Keratinocyte (primary cell): ENCODE measurements around the gene ATP5IF1.

ENCODE experiments used
- EZH2 ChIP-seq: IDR thresholded peaks from one replicate; pipeline ENCODE4 v1.6.1; 2012; ENCODE audit warnings: inconsistent platforms, mild to moderate bottlenecking, low read length, moderate library complexity
- TF ChIP-seq, protein P1 (sequence below), 3 experiments: IDR thresholded peaks in 1 of 3; conservative IDR thresholded peaks in 1 of 3; optimal IDR thresholded peaks in 1 of 3; 2 replicates in 2 of 3; 3 replicates in 1 of 3; pipeline versions ENCODE3 to v1.5.1; 2011; ENCODE audit warnings: low read length in 3 of 3, mild to moderate bottlenecking in 3 of 3, moderate library complexity in 2 of 3, control low read depth in 1 of 3, inconsistent platforms in 1 of 3; ENCODE audit not compliant: insufficient read depth in 2 of 3; ENCODE audit errors: extremely low read depth in 1 of 3

DNA sequence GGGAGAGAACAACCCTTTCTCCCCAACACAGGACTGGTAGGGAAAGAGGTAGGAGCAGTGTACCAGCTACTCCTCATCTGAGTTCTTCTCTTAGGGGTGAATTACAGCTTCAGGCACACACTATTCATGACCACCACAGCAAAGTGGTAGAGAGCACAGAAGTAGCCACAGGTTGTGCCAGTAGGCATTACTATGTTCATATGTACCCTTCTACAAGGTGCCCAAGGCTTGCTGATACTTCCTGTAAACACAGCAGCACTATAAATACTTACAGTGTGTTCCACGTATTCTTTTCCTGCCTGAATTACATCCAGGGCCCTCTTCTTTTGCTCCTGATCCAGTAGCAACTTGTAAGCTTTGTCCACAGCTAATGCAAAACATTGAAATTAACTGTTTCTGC lies 26.2 kb upstream of the ATP5IF1 start:
- TF ChIP-seq, protein P1, sequence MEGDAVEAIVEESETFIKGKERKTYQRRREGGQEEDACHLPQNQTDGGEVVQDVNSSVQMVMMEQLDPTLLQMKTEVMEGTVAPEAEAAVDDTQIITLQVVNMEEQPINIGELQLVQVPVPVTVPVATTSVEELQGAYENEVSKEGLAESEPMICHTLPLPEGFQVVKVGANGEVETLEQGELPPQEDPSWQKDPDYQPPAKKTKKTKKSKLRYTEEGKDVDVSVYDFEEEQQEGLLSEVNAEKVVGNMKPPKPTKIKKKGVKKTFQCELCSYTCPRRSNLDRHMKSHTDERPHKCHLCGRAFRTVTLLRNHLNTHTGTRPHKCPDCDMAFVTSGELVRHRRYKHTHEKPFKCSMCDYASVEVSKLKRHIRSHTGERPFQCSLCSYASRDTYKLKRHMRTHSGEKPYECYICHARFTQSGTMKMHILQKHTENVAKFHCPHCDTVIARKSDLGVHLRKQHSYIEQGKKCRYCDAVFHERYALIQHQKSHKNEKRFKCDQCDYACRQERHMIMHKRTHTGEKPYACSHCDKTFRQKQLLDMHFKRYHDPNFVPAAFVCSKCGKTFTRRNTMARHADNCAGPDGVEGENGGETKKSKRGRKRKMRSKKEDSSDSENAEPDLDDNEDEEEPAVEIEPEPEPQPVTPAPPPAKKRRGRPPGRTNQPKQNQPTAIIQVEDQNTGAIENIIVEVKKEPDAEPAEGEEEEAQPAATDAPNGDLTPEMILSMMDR (optimal IDR thresholded peaks at IDR 0.05 in 1 of 3, IDR thresholded peaks at IDR 0.05 in 1 of 3, conservative IDR thresholded peaks at IDR 0.05 in 1 of 3; ENCODE audit: extremely low read depth in 1 of 3, insufficient read depth in 2 of 3, low read length in 3 of 3), result no peak
- no peak for TF ChIP-seq EZH2
